Renal cortical epithelial cell (primary cell): ENCODE data around the gene F13B. TPM values are rescaled to one million over a fixed set of nuclear protein-coding genes. Genes with fewer than 3 reads are reported as not detected.
"Not testable (repeated sequence)": the region's sequence is repeated elsewhere in the genome, so short reads cannot be mapped to it uniquely, and the experiment has no call there.

Experiments used
- DNase-seq: peaks from one replicate; pipeline ENCODE4 v3.0.0-alpha.2; 2011; ENCODE audit warnings: low read depth
- total RNA-seq: library from RNA; depleted of rRNA; stranded (reverse); fragments of >200 nt; gene quantifications from 2 replicates; pipeline ENCODE4 v1.2.3, GENCODE V29; 2014

Gene F13B
- total RNA-seq = not detected in 2 replicates

GRCh38 chr1:197066719-197067456 is at the start of gene F13B:
Gene F13B (minus strand): TSS chr1:197067260. CDS start chr1:197067223, 37 bp downstream.
- DNase-seq = peak; percentile 15

- no peak for DNase-seq
These were observed 49.1 kb upstream of the F13B start for GRCh38 chr1:197116156-197116555.

- no peak for DNase-seq
These were observed 39.8 kb upstream of the F13B start for GRCh38 chr1:197106869-197107268.

- DNase-seq = no peak
These were observed 36.2 kb upstream of the F13B start for GRCh38 chr1:197103300-197103699.

GRCh38 chr1:197101978-197102377 is 34.9 kb upstream of the F13B start:
- no peak for DNase-seq

GRCh38 chr1:197100677-197101076 is 33.6 kb upstream of the F13B start:
- DNase-seq = no peak

GRCh38 chr1:197099444-197099843 is 32.4 kb upstream of the F13B start:
- peak; percentile 3 for DNase-seq

- not testable (repeated sequence) for DNase-seq
These were observed 29.9 kb upstream of the F13B start for GRCh38 chr1:197096971-197097370.

- DNase-seq = no peak
These were observed 29.1 kb upstream of the F13B start for GRCh38 chr1:197096137-197096536.

- DNase-seq = no peak
These were observed 26.3 kb upstream of the F13B start for GRCh38 chr1:197093226-197093885.

- DNase-seq = no peak
These were observed 25.5 kb upstream of the F13B start for GRCh38 chr1:197092491-197093023.

- DNase-seq = no peak
These were observed 16.4 kb upstream of the F13B start for GRCh38 chr1:197083474-197083873.

GRCh38 chr1:197081117-197081753 is 14.2 kb upstream of the F13B start:
- DNase-seq = no peak

- no peak for DNase-seq
These were observed 13.3 kb upstream of the F13B start for GRCh38 chr1:197080323-197080722.

- no peak for DNase-seq
These were observed 9.5 kb upstream of the F13B start for GRCh38 chr1:197076585-197076984.

GRCh38 chr1:197073978-197074377 is 6.9 kb upstream of the F13B start:
- no peak for DNase-seq

GRCh38 chr1:197067457-197067818 is 378 bp upstream of the F13B start:
- no peak for DNase-seq

- no peak for DNase-seq
These were observed 783 bp downstream of the F13B start for GRCh38 chr1:197066277-197066676.

GRCh38 chr1:197065559-197065958 is 1.5 kb downstream of the F13B start:
- no peak for DNase-seq

GRCh38 chr1:197063212-197063611 is 3.8 kb downstream of the F13B start:
- no peak for DNase-seq

- no peak for DNase-seq
These were observed 4.4 kb downstream of the F13B start for GRCh38 chr1:197062692-197063091.

GRCh38 chr1:197049100-197049499 is 18.0 kb downstream of the F13B start:
- DNase-seq = no peak
